ENCODE data around the gene DNM3. TPM values are rescaled to one million over a fixed set of nuclear protein-coding genes. Genes with fewer than 3 reads are reported as not detected.

The DNM3 gene
- total and polyA plus RNA-seq, 10 of the 15 experiments (the other 5 are each of a cell fraction or from before 2014, with no cell fraction given) = 0.03 to 1.5 (median 0.08) TPM; not detected in 3

- ChIA-PET RAD21 (ENCODE audit: unreplicated experiment) (no interaction called here), CTCF (interaction anchor here (1.5 kb wide), 1 partner anchor 27 kb away, joined by 3 read pairs; no protein-coding TSS in a partner anchor), POLR2A (interaction anchor here (0.6 kb wide), 1 partner anchor 155 kb away, joined by 5 read pairs; no protein-coding TSS in a partner anchor), SMC1A (ENCODE audit: uncharacterized antibody, unreplicated experiment) (interaction anchor here (1.2 kb wide), 1 partner anchor 26 kb away, joined by 3 read pairs; no protein-coding TSS in a partner anchor)
- intact Hi-C loops (cut with micrococcal nuclease; ENCODE audit: unreplicated experiment) = no loop called here
- H3K9me3 ChIP-seq (replicated peaks; ENCODE audit: control insufficient read depth, insufficient read depth, low read length) = no peaks in the 10 kb centered on the region; the same call in 1 of the 3 replicates
- no peaks in the 10 kb centered on the region for H3K27me3 ChIP-seq (replicated peaks in 1 of 2; ENCODE audit: control insufficient read depth in 2 of 2, insufficient read depth in 2 of 2, low read length in 1 of 2)
- in situ Hi-C loops (cut with MboI) = no loop called here
- no peak overlapping the region for H3K4me3 ChIP-seq
- H3K36me3 ChIP-seq (ENCODE audit: control insufficient read depth in 2 of 2, insufficient read depth in 2 of 2, low read length in 1 of 2) = no peaks in the 10 kb centered on the region
- H3K27ac ChIP-seq (ENCODE audit: control insufficient read depth, insufficient read depth) = no peak overlapping the region
- no peak overlapping the region for H3K9ac ChIP-seq (ENCODE audit: control insufficient read depth, insufficient read depth, low read length)
- no peaks in the 10 kb centered on the region for H4K20me1 ChIP-seq (ENCODE audit: control insufficient read depth, insufficient read depth)
- BruUV-seq (replicated peaks) = no TSS peak
- DNase-seq (ENCODE audit: low read depth, low spot score) (no peak), FAIRE-seq (no peak), ATAC-seq (peak; percentile 41; the same call in 2 of the 3 replicates)
- no peak overlapping the region for H2AFZ ChIP-seq (ENCODE audit: control insufficient read depth, low read depth, low read length)
- WGBS (ENCODE audit: insufficient coverage, insufficient replicate concordance, low lambda C conversion rate, missing lambda C conversion rate) = 22% methylated on average over 11 of the region's 11 CpGs
- H3K79me2 ChIP-seq (ENCODE audit: control insufficient read depth, insufficient read depth, low read length) = no peaks in the 10 kb centered on the region
- no peaks in the 10 kb centered on the region for H3K4me1 ChIP-seq (ENCODE audit: control insufficient read depth, insufficient read depth, low read length)
- peak; percentile 73; the same call in 1 of the 2 replicates for TF ChIP-seq SPI1 (IDR thresholded peaks at IDR 0.05; ENCODE audit: borderline replicate concordance, insufficient read depth, low read depth, low read length)
- TF ChIP-seq IKZF2 (IDR thresholded peaks at IDR 0.05) = peak; percentile 32 to 33; a peak in 2 of 4 replicates
- no peak for TF ChIP-seq IKZF1 (conservative IDR thresholded peaks at IDR 0.05)
- TF ChIP-seq, protein P1, sequence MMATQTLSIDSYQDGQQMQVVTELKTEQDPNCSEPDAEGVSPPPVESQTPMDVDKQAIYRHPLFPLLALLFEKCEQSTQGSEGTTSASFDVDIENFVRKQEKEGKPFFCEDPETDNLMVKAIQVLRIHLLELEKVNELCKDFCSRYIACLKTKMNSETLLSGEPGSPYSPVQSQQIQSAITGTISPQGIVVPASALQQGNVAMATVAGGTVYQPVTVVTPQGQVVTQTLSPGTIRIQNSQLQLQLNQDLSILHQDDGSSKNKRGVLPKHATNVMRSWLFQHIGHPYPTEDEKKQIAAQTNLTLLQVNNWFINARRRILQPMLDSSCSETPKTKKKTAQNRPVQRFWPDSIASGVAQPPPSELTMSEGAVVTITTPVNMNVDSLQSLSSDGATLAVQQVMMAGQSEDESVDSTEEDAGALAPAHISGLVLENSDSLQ (IDR thresholded peaks at IDR 0.05) = peak; percentile 37; the same call in 1 of the 2 replicates
- no peak overlapping the region for H3K4me2 ChIP-seq (ENCODE audit: control insufficient read depth, insufficient read depth)
Measured at GRCh38 chr1:171828794-171829193, 12.5 kb upstream of the DNM3 start.

DNA sequence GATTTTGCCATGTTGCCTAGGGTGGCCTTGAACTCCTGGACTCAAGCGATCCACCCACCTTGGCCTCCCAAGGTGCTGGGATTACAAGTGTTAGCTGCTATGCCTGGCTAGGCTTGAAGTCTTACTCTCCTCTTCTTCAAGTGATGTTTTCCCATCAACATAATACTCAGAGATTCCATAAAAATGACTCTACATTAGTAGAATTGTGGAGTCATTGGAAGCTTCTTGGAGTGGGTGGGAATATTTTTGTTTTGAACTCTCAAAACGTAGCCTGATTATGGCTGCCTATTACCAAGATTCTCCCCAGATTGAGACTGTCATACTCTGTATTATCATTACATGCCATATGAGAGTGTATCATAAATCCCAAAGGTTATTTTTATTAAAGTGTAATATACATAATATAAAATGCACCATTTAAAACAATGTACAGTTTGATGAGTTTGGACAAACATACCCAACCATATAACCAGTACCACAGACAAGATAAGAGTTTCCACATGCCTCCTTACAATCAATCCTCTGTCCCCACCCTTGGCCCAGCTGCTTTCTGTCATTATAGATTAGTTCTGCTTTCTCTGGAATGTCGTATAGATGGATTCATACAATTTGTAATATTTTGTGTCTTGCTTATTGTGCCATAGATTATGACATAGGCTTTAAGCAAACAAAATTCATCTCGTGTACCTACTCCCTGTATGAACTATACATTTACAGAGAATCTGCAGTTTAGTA lies 8.0 kb upstream of the DNM3 start:
- no peak overlapping the region for H2AFZ ChIP-seq (ENCODE audit: control insufficient read depth, low read depth, low read length)
- ChIA-PET RAD21 (ENCODE audit: unreplicated experiment) (no interaction called here), POLR2A (no interaction called here), CTCF (interaction anchor here (0.6 to 1.6 kb wide), 2 partner anchors 32 to 117 kb away, joined by 3 to 4 read pairs; no protein-coding TSS in a partner anchor), SMC1A (ENCODE audit: uncharacterized antibody, unreplicated experiment) (no interaction called here)
- FAIRE-seq = no peak
- 18% methylated on average over 4 of the region's 4 CpGs for WGBS (ENCODE audit: insufficient coverage, insufficient replicate concordance, low lambda C conversion rate, missing lambda C conversion rate)
- no peak overlapping the region for H3K27ac ChIP-seq (ENCODE audit: control insufficient read depth, insufficient read depth)
- no peak overlapping the region for H3K4me2 ChIP-seq (ENCODE audit: control insufficient read depth, insufficient read depth)
- H3K9me3 ChIP-seq (replicated peaks; ENCODE audit: control insufficient read depth, insufficient read depth, low read length) = no peaks in the 10 kb centered on the region
- TF ChIP-seq KLF5 (IDR thresholded peaks at IDR 0.05; ENCODE audit: partially characterized antibody) = no peak
- no peak for TF ChIP-seq KAT2A (conservative IDR thresholded peaks at IDR 0.05; ENCODE audit: control insufficient read depth, low read depth, low read length)
- TF ChIP-seq, protein P2, sequence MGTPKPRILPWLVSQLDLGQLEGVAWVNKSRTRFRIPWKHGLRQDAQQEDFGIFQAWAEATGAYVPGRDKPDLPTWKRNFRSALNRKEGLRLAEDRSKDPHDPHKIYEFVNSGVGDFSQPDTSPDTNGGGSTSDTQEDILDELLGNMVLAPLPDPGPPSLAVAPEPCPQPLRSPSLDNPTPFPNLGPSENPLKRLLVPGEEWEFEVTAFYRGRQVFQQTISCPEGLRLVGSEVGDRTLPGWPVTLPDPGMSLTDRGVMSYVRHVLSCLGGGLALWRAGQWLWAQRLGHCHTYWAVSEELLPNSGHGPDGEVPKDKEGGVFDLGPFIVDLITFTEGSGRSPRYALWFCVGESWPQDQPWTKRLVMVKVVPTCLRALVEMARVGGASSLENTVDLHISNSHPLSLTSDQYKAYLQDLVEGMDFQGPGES (IDR thresholded peaks at IDR 0.05) = no peak
- no peak for TF ChIP-seq IKZF1 (conservative IDR thresholded peaks at IDR 0.05)
- TF ChIP-seq SPI1 (IDR thresholded peaks at IDR 0.05; ENCODE audit: borderline replicate concordance, insufficient read depth, low read depth, low read length) = no peak
- H3K36me3 ChIP-seq (ENCODE audit: control insufficient read depth in 2 of 2, insufficient read depth in 2 of 2, low read length in 1 of 2) = no peaks in the 10 kb centered on the region
- in situ Hi-C loops (cut with MboI) (no loop called here), intact Hi-C loops (cut with micrococcal nuclease; ENCODE audit: unreplicated experiment) (no loop called here)
- no peak for DNase-seq (ENCODE audit: low read depth, low spot score)
- BruUV-seq (replicated peaks) = no TSS peak
- H3K79me2 ChIP-seq (ENCODE audit: control insufficient read depth, insufficient read depth, low read length) = no peaks in the 10 kb centered on the region
- no peak for ATAC-seq
- H3K9ac ChIP-seq (ENCODE audit: control insufficient read depth, insufficient read depth, low read length) = no peak overlapping the region
- H3K4me1 ChIP-seq (ENCODE audit: control insufficient read depth, insufficient read depth, low read length) = no peaks in the 10 kb centered on the region
- no peak overlapping the region for H3K4me3 ChIP-seq
- H4K20me1 ChIP-seq (ENCODE audit: control insufficient read depth, insufficient read depth) = no peaks in the 10 kb centered on the region
- H3K27me3 ChIP-seq (replicated peaks in 1 of 2; ENCODE audit: control insufficient read depth in 2 of 2, insufficient read depth in 2 of 2, low read length in 1 of 2) = no peaks in the 10 kb centered on the region; a peak in 1 of 4 replicates

Data from GM12878 (cell line).